Endometrium (tissue), 2 donors: ENCODE results near the gene PGAP3.
"Not testable (repeated sequence)": the region's sequence is repeated elsewhere in the genome, so short reads cannot be mapped to it uniquely, and the experiment has no call there.

Experiments
- FAIRE-seq: peaks from 2 replicates; lab custom pipeline; 2012; peaks lifted over from hg19 to GRCh38; lab: Jason Lieb, UNC
- donor health status: control.
- donor health status: control.

Gene PGAP3

GRCh38 chr17:39714234-39714633 is 26.4 kb upstream of the PGAP3 start:
- no peak for FAIRE-seq

GRCh38 chr17:39711851-39712250 is 24.0 kb upstream of the PGAP3 start:
- no peak for FAIRE-seq

DNA sequence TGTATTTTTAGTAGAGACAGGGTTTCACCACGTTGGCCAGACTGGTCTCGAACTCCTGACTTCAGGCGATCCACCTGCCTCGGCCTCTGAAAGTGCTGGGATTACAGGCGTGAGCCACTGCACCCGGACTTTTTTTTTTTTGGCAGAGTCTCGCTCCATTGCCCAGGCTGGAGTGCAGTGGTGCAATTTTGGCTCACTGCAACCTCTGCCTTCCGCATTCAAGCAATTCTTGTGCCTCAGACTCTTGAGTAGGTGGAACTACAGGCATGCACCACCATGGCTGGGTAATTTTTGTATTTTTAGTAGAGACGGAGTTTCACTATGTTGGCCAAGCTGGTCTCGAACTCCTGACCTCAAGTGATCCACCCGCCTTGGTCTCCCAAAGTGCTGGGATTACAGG is 23.2 kb upstream of the PGAP3 start:
- FAIRE-seq: not testable (repeated sequence)

DNA sequence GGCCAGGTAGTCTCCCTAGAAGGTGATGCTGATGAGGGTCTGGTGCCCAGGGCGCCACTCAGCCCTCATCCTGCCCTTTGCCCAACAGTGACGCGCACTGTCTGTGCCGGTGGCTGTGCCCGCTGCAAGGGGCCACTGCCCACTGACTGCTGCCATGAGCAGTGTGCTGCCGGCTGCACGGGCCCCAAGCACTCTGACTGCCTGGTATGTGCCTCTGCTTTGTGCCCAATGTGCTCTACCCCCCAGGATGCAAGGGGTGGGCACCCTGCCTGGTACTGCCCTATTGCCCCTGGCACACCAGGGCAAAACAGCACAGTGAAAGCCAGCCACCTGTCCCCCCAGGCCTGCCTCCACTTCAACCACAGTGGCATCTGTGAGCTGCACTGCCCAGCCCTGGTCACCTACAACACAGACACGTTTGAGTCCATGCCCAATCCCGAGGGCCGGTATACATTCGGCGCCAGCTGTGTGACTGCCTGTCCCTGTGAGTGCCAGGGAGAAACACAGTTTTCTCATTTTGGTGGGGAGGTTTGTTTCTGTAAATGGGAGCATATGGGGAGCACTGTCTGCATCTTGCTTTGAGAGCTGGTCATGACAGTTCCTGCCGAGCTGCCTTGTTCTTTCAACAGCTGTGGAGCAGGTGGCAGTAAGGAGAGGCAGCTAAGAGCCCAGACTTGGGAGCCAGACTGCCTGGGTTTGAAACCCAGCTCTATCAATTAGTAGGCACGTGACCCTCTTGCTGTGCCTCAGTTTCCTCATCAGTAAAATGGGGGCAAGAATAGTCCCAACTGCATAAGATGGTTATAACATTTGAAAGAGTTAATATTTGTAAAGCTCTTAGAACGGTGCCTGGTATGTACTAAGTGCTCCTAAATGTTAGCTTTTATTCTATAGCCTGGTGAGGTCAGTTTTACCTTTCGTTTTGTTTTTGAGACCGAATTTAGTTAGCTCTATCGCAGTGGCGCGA is 22.4 kb upstream of the PGAP3 start:
- no peak for FAIRE-seq

DNA sequence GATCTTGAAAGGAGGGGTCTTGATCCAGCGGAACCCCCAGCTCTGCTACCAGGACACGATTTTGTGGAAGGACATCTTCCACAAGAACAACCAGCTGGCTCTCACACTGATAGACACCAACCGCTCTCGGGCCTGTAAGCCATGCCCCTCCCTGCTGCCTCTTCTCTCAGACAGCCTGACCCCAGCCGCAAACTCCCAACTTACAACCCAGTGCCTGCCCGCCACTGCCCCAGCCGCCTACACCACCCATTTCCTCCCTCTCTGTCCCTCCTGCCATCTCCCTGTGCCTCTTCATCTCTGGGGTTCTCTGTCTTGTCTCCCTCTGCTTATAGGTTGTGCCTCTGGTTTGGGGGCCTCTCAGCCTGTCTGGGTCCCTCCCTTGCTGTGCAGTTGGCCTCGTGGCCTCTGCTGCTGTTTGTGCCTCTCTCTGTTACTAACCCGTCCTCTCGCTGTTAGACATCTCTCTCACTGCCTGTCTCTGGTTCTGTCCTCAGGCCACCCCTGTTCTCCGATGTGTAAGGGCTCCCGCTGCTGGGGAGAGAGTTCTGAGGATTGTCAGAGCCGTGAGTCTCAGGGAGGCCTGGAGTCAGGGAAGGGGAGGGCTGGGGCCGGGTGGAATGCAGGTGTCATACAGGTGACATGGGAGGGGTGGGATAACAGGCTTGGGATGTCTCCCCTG is 21.6 kb upstream of the PGAP3 start:
- FAIRE-seq: no peak

DNA sequence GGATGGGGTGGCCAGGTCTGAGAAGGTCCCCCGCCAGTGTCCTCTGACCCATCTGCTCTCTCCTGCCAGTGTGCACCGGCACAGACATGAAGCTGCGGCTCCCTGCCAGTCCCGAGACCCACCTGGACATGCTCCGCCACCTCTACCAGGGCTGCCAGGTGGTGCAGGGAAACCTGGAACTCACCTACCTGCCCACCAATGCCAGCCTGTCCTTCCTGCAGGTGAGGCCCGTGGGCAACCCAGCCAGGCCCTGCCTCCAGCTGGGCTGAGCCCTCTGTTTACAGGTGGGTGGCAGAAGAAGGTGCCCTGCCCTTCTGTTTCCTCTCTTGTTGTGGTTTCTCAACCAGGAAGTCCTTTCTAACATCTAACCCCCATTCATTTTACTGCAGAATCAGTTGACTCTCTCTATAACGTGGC is 19.1 kb upstream of the PGAP3 start:
- no peak for FAIRE-seq

DNA sequence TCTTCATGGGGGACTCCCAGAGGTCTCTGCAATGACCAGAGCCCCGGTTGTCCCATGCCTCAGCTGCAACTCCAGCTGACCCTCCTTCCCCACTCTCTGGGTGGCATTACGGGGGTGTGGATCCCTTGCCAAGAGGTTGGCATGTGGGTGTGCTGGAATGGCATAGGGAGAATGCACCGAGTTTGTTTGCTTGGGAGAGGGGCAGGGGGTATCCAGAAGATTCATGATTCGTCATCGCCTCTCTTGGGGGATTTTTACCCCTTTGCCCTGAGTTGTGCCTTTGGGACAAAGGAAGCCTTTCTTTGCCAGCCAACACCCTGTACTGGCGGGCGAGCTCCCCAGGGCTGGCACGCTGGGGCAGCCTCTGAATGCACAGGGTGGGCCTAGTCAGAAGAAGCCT is 18.5 kb upstream of the PGAP3 start:
- FAIRE-seq: no peak

- FAIRE-seq: no peak
These were observed 18.0 kb upstream of the PGAP3 start for GRCh38 chr17:39705786-39706348.

- no peak for FAIRE-seq
These were observed 17.1 kb upstream of the PGAP3 start for GRCh38 chr17:39704821-39705551.

DNA sequence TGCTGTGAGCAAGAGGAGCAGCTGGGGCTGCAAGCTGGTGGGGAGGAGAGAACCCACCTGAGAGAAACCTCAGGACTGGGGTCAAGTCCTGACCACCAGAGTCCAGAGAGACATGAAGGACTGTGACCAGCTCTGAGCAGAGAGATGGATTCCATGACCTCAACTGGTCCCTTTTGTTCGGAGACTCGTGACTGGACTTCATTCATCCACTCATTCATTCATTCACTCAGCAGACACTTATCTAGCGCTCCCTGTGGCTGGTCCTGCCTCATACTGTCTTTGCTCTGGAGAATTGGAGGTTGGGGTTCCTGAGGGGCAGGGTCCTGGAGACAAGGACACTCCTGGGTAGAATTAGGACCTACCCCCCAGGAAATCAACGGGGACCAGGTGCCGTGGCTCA is 16.1 kb upstream of the PGAP3 start:
- FAIRE-seq: no peak

GRCh38 chr17:39702901-39703893 is 15.3 kb upstream of the PGAP3 start:
- no peak for FAIRE-seq

GRCh38 chr17:39701784-39702422 is 14.0 kb upstream of the PGAP3 start:
- FAIRE-seq: no peak

DNA sequence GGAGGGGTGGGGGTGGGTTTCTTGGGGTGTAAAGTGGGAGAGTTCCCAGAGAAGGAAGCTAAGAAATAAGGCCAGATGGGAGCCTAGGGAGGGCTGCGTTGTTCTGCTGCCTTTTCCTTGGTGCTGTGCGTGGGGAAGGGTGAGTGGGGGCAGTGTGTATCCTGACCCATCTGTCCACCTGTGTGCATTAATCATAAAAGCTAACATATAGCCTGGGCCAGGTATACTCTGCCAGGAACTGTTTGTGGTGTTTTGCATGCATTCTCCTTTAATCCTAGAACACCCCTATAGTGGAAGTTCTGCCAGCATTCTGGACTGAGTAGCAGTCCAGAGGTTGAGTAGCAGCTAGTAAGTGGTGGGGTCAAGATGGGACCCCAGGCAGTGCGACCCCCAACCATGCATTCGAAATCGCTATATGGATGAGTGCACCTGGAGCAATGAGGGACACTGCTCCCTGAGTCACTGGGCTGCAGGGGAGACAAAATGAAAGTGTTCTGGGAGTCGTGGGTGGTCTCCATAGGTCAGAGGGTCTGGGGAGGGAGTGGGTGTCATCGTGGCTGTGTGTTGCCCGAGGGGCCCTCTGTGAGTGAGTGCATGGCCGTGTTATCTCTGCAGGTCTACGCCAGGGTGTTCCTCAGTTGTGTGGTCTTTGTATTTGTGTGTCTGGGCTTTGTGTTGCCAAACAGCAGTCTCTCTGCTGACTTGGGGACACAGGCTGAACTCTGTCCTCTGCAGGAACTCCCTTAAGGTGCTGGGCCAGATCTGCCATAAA is 13.3 kb upstream of the PGAP3 start:
- FAIRE-seq: no peak

DNA sequence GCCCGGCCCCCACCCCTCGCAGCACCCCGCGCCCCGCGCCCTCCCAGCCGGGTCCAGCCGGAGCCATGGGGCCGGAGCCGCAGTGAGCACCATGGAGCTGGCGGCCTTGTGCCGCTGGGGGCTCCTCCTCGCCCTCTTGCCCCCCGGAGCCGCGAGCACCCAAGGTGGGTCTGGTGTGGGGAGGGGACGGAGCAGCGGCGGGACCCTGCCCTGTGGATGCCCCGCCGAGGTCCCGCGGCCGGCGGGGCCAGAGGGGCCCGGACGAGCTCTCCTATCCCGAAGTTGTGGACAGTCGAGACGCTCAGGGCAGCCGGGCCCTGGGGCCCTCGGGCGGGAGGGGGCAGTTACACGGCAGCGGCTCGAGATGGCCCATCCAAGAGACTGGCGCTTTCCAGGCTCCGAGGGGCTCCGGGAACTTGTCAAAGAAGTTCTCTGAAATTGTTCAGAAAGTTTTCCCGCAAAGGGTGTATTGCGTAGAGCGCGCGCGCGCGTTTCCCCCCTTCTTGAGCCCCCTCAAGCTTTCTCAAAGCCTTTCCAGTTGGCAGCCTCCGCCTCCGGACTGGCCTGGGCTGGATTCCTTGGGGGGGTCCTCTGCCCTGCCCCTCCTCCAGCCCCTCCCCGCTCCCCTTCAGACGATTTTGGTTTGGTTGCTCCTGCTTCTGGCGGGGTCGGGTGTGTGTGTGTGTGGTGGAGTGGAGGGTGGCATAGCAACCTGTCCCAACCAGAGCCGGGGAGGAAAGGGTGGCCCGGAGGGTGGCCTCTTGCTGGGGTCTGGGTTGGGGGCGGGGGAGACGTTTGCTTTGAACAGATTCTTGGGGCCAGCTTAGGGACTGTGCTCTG is 12.5 kb upstream of the PGAP3 start:
- FAIRE-seq: no peak

GRCh38 chr17:39699818-39700147 is 11.9 kb upstream of the PGAP3 start, which contains the start of gene ERBB2:
ERBB2 (plus strand) TSS chr17:39700064; CDS start chr17:39700239, 175 bp downstream.
- FAIRE-seq: peak; percentile 48

DNA sequence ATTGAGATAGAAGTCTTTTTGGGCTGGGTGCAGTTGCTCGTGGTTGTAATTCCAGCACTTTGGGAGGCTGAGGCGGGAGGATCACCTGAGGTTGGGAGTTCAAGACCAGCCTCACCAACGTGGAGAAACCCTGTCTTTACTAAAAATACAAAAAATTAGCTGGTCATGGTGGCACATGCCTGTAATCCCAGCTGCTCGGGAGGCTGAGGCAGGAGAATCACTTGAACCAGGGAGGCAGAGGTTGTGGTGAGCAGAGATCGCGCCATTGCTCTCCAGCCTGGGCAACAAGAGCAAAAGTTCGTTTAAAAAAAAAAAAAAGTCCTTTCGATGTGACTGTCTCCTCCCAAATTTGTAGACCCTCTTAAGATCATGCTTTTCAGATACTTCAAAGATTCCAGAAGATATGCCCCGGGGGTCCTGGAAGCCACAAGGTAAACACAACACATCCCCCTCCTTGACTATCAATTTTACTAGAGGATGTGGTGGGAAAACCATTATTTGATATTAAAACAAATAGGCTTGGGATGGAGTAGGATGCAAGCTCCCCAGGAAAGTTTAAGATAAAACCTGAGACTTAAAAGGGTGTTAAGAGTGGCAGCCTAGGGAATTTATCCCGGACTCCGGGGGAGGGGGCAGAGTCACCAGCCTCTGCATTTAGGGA is 11.4 kb upstream of the PGAP3 start:
- FAIRE-seq: not testable (repeated sequence)

DNA sequence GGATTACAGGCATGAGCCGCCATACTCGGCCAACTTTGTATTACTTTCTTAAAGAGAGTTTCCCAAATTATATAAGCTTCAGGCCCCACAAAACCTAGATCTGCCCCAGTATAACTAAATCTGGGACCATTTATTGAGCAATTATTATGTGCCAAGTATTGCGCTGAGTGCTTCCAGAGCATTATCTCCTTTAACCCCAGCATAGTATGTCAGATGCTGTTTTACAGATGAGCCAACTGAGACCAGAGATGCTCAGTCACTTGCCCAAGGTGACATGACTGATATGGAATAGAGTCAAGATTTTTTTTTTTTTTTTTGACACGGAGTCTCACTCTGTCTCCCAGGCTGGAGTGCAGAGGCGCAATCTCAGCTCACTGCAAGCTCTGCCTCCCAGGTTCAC is 10.1 kb upstream of the PGAP3 start:
- FAIRE-seq: no peak

DNA sequence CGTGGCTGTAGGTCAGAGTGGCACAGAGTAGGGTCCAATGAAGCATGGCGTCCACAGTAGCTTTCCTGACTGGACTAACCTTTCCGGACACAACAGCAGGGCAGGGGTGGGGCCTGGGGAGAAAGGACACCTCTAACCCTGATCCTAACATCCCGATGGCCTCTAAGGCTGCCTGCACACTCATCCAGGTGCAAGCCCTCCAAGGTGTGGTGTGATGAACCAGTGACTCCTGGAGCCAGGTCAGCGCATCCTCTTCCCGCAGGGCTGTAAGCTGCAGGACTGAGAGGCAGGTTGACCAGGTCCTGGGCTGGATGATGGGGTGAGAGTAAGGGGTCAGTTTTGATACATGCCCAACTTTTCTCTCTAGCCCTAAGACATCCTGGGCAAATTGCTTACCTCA is 8.9 kb upstream of the PGAP3 start:
- FAIRE-seq: no peak
